ENCODE measurements around the gene DCHS1.

DCHS1 gene

DNA sequence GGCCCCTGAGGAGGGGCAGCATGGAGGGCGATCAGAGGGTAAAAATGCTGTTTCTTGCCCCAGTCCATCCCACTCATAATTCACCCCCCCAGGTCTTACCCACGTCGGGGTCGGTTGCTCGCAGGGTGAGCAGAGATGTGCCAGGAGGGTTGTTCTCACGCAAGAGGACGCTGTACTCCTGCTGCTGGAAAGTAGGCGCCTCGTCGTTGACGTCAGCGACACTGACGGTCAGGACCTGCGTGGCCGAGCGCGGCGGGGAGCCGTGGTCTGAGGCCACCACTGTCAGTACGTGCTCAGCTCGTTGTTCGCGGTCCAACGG is 26.1 kb downstream of the DCHS1 start:
- Histone ChIP-seq H3K23ac (ENCODE audit: low read length) (no peak overlapping the region), H4K12ac (ENCODE audit: low read depth, low read length) (no peak overlapping the region), H3K14ac (ENCODE audit: low read length) (no peak overlapping the region), H3K79me2 (ENCODE audit: control insufficient read depth, insufficient read depth, low read length, poor library complexity) (no peaks in the 10 kb centered on the region), H3K4me3 (ENCODE audit: low read depth, low read length) (no peak overlapping the region), H3K9me3 (ENCODE audit: insufficient read depth, low read depth, low read length) (peaks cover 23% of the 10 kb centered on the region), H3K4me1 (ENCODE audit: control insufficient read depth in 1 of 2, insufficient read depth in 2 of 2, low read length in 2 of 2) (peaks cover 6 to 10% of the 10 kb centered on the region in 2 experiments), H3K79me1 (ENCODE audit: low read length) (no peaks in the 10 kb centered on the region), H2BK5ac (ENCODE audit: low read depth, low read length, poor library complexity) (no peak overlapping the region), H3K4me2 (ENCODE audit: low read length) (no peak overlapping the region), H2AK5ac (ENCODE audit: low read length) (no peak overlapping the region), H4K91ac (ENCODE audit: low read depth, low read length) (no peak overlapping the region), H2BK12ac (ENCODE audit: low read length) (no peak overlapping the region), H4K8ac (ENCODE audit: low read depth, low read length) (no peak overlapping the region), H3K27ac (ENCODE audit: low read depth, low read length) (no peak overlapping the region), H3K18ac (ENCODE audit: low read length) (no peak overlapping the region), H3K27me3 (ENCODE audit: insufficient read depth, low read length) (peaks cover 29% of the 10 kb centered on the region), H3K4ac (ENCODE audit: low read depth, low read length) (no peak overlapping the region), H2AFZ (ENCODE audit: insufficient read depth, low read length, poor library complexity) (no peak overlapping the region), H2BK120ac (ENCODE audit: insufficient read depth, low read length, poor library complexity) (no peak overlapping the region), H3K9ac (ENCODE audit: low read length) (no peak overlapping the region), H3K36me3 (ENCODE audit: control insufficient read depth in 1 of 2, insufficient read depth in 2 of 2, low read length in 2 of 2) (peaks cover 2 to 3% of the 10 kb centered on the region in 2 experiments)
- no CpG with 5 or more reads among the region's 24 CpGs for WGBS (ENCODE audit: extremely low coverage, insufficient coverage, insufficient read length)
- no peak for DNase-seq

DNA sequence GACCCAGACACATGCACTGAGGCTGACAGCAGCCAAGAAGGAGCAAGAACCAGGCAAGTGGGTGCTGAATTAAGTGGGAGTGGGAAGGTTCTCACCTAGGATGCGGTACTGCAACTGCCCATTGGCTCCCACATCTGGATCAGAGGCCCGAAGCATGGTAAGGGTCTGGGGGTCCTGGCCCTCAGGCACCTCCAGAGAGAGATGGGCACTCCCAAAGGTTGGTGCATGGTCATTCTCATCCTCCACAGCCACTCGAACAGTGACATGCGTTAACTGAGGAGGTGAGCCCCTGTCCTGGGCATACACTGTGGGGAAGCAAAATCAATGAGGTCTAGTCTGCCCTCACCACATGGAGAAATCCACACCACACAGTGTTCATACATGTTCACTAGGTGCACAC is 27.1 kb downstream of the DCHS1 start:
- no peak overlapping the region for H2BK12ac ChIP-seq (ENCODE audit: low read length)
- no peak overlapping the region for H2BK120ac ChIP-seq (ENCODE audit: insufficient read depth, low read length, poor library complexity)
- no peak overlapping the region for H3K23ac ChIP-seq (ENCODE audit: low read length)
- no peak overlapping the region for H4K91ac ChIP-seq (ENCODE audit: low read depth, low read length)
- H3K79me1 ChIP-seq (ENCODE audit: low read length), result no peaks in the 10 kb centered on the region
- no peak overlapping the region for H3K9ac ChIP-seq (ENCODE audit: low read length)
- no peak overlapping the region for H3K4me2 ChIP-seq (ENCODE audit: low read length)
- no peak overlapping the region for H3K4me3 ChIP-seq (ENCODE audit: low read depth, low read length)
- H3K4me1 ChIP-seq (ENCODE audit: control insufficient read depth in 1 of 2, insufficient read depth in 2 of 2, low read length in 2 of 2), result peaks cover 6 to 10% of the 10 kb centered on the region in 2 experiments
- H3K14ac ChIP-seq (ENCODE audit: low read length), result no peak overlapping the region
- H3K9me3 ChIP-seq (ENCODE audit: insufficient read depth, low read depth, low read length), result peaks cover 21% of the 10 kb centered on the region
- no peak overlapping the region for H4K8ac ChIP-seq (ENCODE audit: low read depth, low read length)
- no peak overlapping the region for H2AFZ ChIP-seq (ENCODE audit: insufficient read depth, low read length, poor library complexity)
- no peak overlapping the region for H2BK5ac ChIP-seq (ENCODE audit: low read depth, low read length, poor library complexity)
- no peak overlapping the region for H2AK5ac ChIP-seq (ENCODE audit: low read length)
- no CpG with 5 or more reads among the region's 4 CpGs for WGBS (ENCODE audit: extremely low coverage, insufficient coverage, insufficient read length)
- no peaks in the 10 kb centered on the region for H3K79me2 ChIP-seq (ENCODE audit: control insufficient read depth, insufficient read depth, low read length, poor library complexity)
- H3K18ac ChIP-seq (ENCODE audit: low read length), result no peak overlapping the region
- DNase-seq, result no peak
- peaks cover 29% of the 10 kb centered on the region for H3K27me3 ChIP-seq (ENCODE audit: insufficient read depth, low read length)
- H3K36me3 ChIP-seq (ENCODE audit: control insufficient read depth in 1 of 2, insufficient read depth in 2 of 2, low read length in 2 of 2), result peaks cover 2 to 3% of the 10 kb centered on the region in 2 experiments
- H3K4ac ChIP-seq (ENCODE audit: low read depth, low read length), result no peak overlapping the region
- no peak overlapping the region for H3K27ac ChIP-seq (ENCODE audit: low read depth, low read length)
- no peak overlapping the region for H4K12ac ChIP-seq (ENCODE audit: low read depth, low read length)

- Histone ChIP-seq H4K8ac (ENCODE audit: low read depth, low read length) (no peak overlapping the region), H3K23ac (ENCODE audit: low read length) (no peak overlapping the region), H4K91ac (ENCODE audit: low read depth, low read length) (no peak overlapping the region), H3K14ac (ENCODE audit: low read length) (no peak overlapping the region), H2BK5ac (ENCODE audit: low read depth, low read length, poor library complexity) (no peak overlapping the region), H3K4me2 (ENCODE audit: low read length) (no peak overlapping the region), H3K18ac (ENCODE audit: low read length) (no peak overlapping the region), H2AFZ (ENCODE audit: insufficient read depth, low read length, poor library complexity) (no peak overlapping the region), H3K36me3 (ENCODE audit: control insufficient read depth in 1 of 2, insufficient read depth in 2 of 2, low read length in 2 of 2) (peaks cover 2 to 3% of the 10 kb centered on the region in 2 experiments), H3K79me1 (ENCODE audit: low read length) (no peaks in the 10 kb centered on the region), H2AK5ac (ENCODE audit: low read length) (no peak overlapping the region), H3K4me1 (ENCODE audit: control insufficient read depth in 1 of 2, insufficient read depth in 2 of 2, low read length in 2 of 2) (peaks cover 6 to 10% of the 10 kb centered on the region in 2 experiments), H3K79me2 (ENCODE audit: control insufficient read depth, insufficient read depth, low read length, poor library complexity) (no peaks in the 10 kb centered on the region), H4K12ac (ENCODE audit: low read depth, low read length) (no peak overlapping the region), H2BK12ac (ENCODE audit: low read length) (no peak overlapping the region), H3K9ac (ENCODE audit: low read length) (no peak overlapping the region), H3K27ac (ENCODE audit: low read depth, low read length) (no peak overlapping the region), H3K27me3 (ENCODE audit: insufficient read depth, low read length) (peaks cover 29% of the 10 kb centered on the region), H3K4ac (ENCODE audit: low read depth, low read length) (no peak overlapping the region), H3K4me3 (ENCODE audit: low read depth, low read length) (no peak overlapping the region), H3K9me3 (ENCODE audit: insufficient read depth, low read depth, low read length) (peaks cover 21% of the 10 kb centered on the region), H2BK120ac (ENCODE audit: insufficient read depth, low read length, poor library complexity) (no peak overlapping the region)
- no peak for DNase-seq
- no CpG with 5 or more reads among the region's 2 CpGs for WGBS (ENCODE audit: extremely low coverage, insufficient coverage, insufficient read length)
Observed at GRCh38 chr11:6627762-6628241, 27.8 kb downstream of the DCHS1 start.

DNA sequence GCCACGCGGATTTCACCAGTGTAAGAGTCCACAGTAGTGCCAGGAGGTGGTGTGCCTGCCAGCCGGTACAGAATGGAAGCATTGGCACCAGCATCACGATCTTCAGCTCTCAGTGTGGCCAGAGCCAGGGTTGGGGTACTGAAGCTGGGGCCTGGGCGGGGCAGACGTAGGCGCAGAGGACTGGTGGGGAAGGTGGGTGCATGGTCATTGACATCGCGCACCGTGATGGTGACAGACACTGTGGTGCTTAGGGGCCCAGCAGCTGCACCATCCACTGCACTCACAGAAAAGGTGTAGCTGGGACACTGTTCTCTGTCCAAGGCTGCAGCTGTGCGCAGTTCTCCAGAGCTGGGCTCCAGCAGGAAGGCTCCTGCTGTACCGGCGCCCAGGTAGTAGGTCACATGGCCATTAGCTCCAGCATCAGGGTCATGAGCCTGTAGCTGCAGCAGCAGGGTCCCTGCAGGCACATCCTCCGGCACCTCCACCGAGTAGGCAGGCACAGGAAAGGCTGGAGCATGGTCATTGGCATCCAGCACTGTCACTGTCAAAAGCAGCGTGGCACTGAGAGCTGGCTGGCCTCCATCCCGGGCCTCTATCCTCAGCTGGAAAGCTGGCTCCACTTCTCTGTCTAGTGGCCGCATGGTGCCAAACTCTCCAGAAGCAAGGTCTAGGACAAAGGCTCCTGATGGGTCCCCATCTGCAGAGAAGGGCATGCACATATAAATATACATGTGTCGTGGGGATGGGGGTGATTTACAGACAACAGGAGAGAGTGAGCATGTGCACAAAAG is 28.4 kb downstream of the DCHS1 start:
- WGBS (ENCODE audit: extremely low coverage, insufficient coverage, insufficient read length), result no CpG with 5 or more reads among the region's 19 CpGs
- Histone ChIP-seq H3K27ac (ENCODE audit: low read depth, low read length) (no peak overlapping the region), H3K14ac (ENCODE audit: low read length) (no peak overlapping the region), H2BK12ac (ENCODE audit: low read length) (no peak overlapping the region), H3K4me2 (ENCODE audit: low read length) (no peak overlapping the region), H4K91ac (ENCODE audit: low read depth, low read length) (no peak overlapping the region), H3K9ac (ENCODE audit: low read length) (no peak overlapping the region), H3K18ac (ENCODE audit: low read length) (no peak overlapping the region), H4K12ac (ENCODE audit: low read depth, low read length) (no peak overlapping the region), H2BK120ac (ENCODE audit: insufficient read depth, low read length, poor library complexity) (no peak overlapping the region), H2AFZ (ENCODE audit: insufficient read depth, low read length, poor library complexity) (no peak overlapping the region), H2AK5ac (ENCODE audit: low read length) (no peak overlapping the region), H3K36me3 (ENCODE audit: control insufficient read depth in 1 of 2, insufficient read depth in 2 of 2, low read length in 2 of 2) (peaks cover under 1 to 2% of the 10 kb centered on the region in 2 experiments), H3K79me2 (ENCODE audit: control insufficient read depth, insufficient read depth, low read length, poor library complexity) (no peaks in the 10 kb centered on the region), H3K4me3 (ENCODE audit: low read depth, low read length) (no peak overlapping the region), H3K27me3 (ENCODE audit: insufficient read depth, low read length) (peaks cover 29% of the 10 kb centered on the region), H2BK5ac (ENCODE audit: low read depth, low read length, poor library complexity) (no peak overlapping the region), H3K9me3 (ENCODE audit: insufficient read depth, low read depth, low read length) (peaks cover 20% of the 10 kb centered on the region), H3K23ac (ENCODE audit: low read length) (no peak overlapping the region), H3K4me1 (ENCODE audit: control insufficient read depth in 1 of 2, insufficient read depth in 2 of 2, low read length in 2 of 2) (peaks cover 6 to 10% of the 10 kb centered on the region in 2 experiments), H3K79me1 (ENCODE audit: low read length) (no peaks in the 10 kb centered on the region), H4K8ac (ENCODE audit: low read depth, low read length) (no peak overlapping the region), H3K4ac (ENCODE audit: low read depth, low read length) (no peak overlapping the region)
- no peak for DNase-seq

All from trophoblast cell (in vitro differentiated cells and primary cell).